Measurements from ENCODE around the gene MEX3B.
"Not testable (repeated sequence)": the region's sequence is repeated elsewhere in the genome, so short reads cannot be mapped to it uniquely, and the experiment has no call there.

Gene MEX3B

GRCh38 chr15:82005239-82005638, 40.6 kb downstream of the MEX3B start:
- no peak for DNase-seq (ENCODE audit: low read depth in 2 of 2)

DNA sequence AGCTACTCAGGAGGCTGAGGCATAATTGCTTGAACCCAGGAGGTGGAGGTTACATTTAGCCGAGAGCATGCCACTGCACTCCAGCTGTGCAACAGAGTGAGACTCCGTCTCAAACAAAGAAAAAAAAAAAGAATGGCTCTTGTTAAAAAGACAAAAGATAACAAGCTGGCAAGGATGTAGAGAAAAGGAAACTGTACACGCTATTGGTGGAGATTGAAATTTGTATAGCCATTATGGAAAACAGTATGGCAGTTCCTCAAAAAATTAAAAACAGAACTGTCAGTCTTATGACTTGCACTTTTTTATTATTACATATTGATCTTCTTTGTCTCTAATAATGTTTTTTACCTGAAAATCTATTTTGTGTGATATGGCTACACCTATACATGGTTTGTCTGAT, 41.9 kb downstream of the MEX3B start:
- no peak for DNase-seq (ENCODE audit: low read depth in 2 of 2)

DNA sequence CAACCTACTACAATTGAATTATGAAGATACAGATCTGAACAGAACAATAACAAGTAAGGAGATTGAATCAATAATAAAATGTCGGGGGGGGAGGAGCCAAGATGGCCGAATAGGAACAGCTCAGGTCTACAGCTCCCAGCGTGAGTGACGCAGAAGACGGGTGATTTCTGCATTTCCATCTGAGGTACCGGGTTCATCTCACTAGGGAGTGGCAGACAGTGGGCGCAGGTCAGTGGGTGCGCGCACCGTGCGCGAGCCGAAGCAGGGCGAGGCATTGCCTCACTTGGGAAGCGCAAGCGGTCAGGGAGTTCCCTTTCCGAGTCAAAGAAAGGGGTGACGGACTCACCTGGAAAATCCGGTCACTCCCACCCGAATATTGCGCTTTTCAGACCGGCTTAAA, 50.7 kb downstream of the MEX3B start:
- DNase-seq (ENCODE audit: low read depth in 2 of 2), result not testable (repeated sequence)

GRCh38 chr15:81992523-81992922, 53.3 kb downstream of the MEX3B start:
- no peak for DNase-seq (ENCODE audit: low read depth in 2 of 2)

Data from stimulated activated CD8-positive, alpha-beta memory T cell treated with anti-CD3 and anti-CD28 coated beads, Interleukin-15, amount 100 ng/mL, for 4 hours (primary cell).